ENCODE results near the gene PLCXD3.
"Not testable (repeated sequence)": the region's sequence is repeated elsewhere in the genome, so short reads cannot be mapped to it uniquely, and the experiment has no call there.

PLCXD3 gene

GRCh38 chr5:41334758-41335157 lies 175.6 kb downstream of the PLCXD3 start:
- H3K27me3 Mint-ChIP-seq (ENCODE audit: low read depth, poor library complexity), result peaks cover 3% of the 10 kb centered on the region
- H3K27ac Mint-ChIP-seq, result no peak overlapping the region
- H3K36me3 Mint-ChIP-seq (ENCODE audit: low read depth), result no peaks in the 10 kb centered on the region
- DNase-seq, result no peak
- H3K4me3 Mint-ChIP-seq, result no peak overlapping the region
- no peak for TF ChIP-seq CTCF (IDR thresholded peaks at IDR 0.05)
- H3K9me3 Mint-ChIP-seq, result peaks cover 10% of the 10 kb centered on the region
- peaks cover 4% of the 10 kb centered on the region for H3K4me1 Mint-ChIP-seq

GRCh38 chr5:41334221-41334620 lies 176.2 kb downstream of the PLCXD3 start:
- H3K4me3 Mint-ChIP-seq, result no peak overlapping the region
- H3K27ac Mint-ChIP-seq, result no peak overlapping the region
- H3K27me3 Mint-ChIP-seq (ENCODE audit: low read depth, poor library complexity), result peaks cover 3% of the 10 kb centered on the region
- peaks cover 10% of the 10 kb centered on the region for H3K9me3 Mint-ChIP-seq
- H3K4me1 Mint-ChIP-seq, result peaks cover 5% of the 10 kb centered on the region
- no peak for DNase-seq
- no peak for TF ChIP-seq CTCF (IDR thresholded peaks at IDR 0.05)
- no peaks in the 10 kb centered on the region for H3K36me3 Mint-ChIP-seq (ENCODE audit: low read depth)

- Mint-ChIP-seq H3K9me3 (peaks cover 3% of the 10 kb centered on the region), H3K27ac (no peak overlapping the region), H3K4me3 (no peak overlapping the region), H3K36me3 (ENCODE audit: low read depth) (no peaks in the 10 kb centered on the region), H3K27me3 (ENCODE audit: low read depth, poor library complexity) (peaks cover 1% of the 10 kb centered on the region), H3K4me1 (peaks cover 6% of the 10 kb centered on the region)
- TF ChIP-seq CTCF (IDR thresholded peaks at IDR 0.05), result no peak
- DNase-seq, result no peak
Observed at GRCh38 chr5:41325074-41325473, 185.3 kb downstream of the PLCXD3 start.

- H3K4me3 Mint-ChIP-seq; H3K9me3 Mint-ChIP-seq; H3K4me1 Mint-ChIP-seq; H3K27ac Mint-ChIP-seq; DNase-seq; H3K36me3 Mint-ChIP-seq (ENCODE audit: low read depth); H3K27me3 Mint-ChIP-seq (ENCODE audit: low read depth, poor library complexity): not testable (repeated sequence)
Observed at GRCh38 chr5:41322826-41323225, 187.6 kb downstream of the PLCXD3 start.

- no peak for TF ChIP-seq CTCF (IDR thresholded peaks at IDR 0.05)
- no peaks in the 10 kb centered on the region for H3K36me3 Mint-ChIP-seq (ENCODE audit: low read depth)
- peaks cover 4% of the 10 kb centered on the region for H3K27me3 Mint-ChIP-seq (ENCODE audit: low read depth, poor library complexity)
- H3K4me3 Mint-ChIP-seq, result no peak overlapping the region
- no peaks in the 10 kb centered on the region for H3K9me3 Mint-ChIP-seq
- no peaks in the 10 kb centered on the region for H3K4me1 Mint-ChIP-seq
- H3K27ac Mint-ChIP-seq, result no peak overlapping the region
- DNase-seq, result no peak
Observed at GRCh38 chr5:41312478-41313060, 197.8 kb downstream of the PLCXD3 start.

GRCh38 chr5:41312066-41312465 lies 198.3 kb downstream of the PLCXD3 start:
- Mint-ChIP-seq H3K4me3 (no peak overlapping the region), H3K9me3 (no peaks in the 10 kb centered on the region), H3K27ac (no peak overlapping the region), H3K27me3 (ENCODE audit: low read depth, poor library complexity) (peaks cover 4% of the 10 kb centered on the region), H3K4me1 (no peaks in the 10 kb centered on the region), H3K36me3 (ENCODE audit: low read depth) (no peaks in the 10 kb centered on the region)
- no peak for DNase-seq
- TF ChIP-seq CTCF (IDR thresholded peaks at IDR 0.05), result no peak

Data from nephron progenitor cell (in vitro differentiated cells).